Neural cell (in vitro differentiated cells): ENCODE data around the gene SMC1A.

Experiments
- EZH2 ChIP-seq: fragments of 200-600, 300-800 bp; shearing (Covaris generic), sonication (generic); IDR thresholded peaks from 2 replicates; pipeline ENCODE4 v1.6.1; 2014; ENCODE audit warnings: antibody characterized with exemption, low read length, borderline replicate concordance, mild to moderate bottlenecking; ENCODE audit not compliant: insufficient read depth, poor library complexity, severe bottlenecking
- POLR2AphosphoS5 ChIP-seq: IDR thresholded peaks from 2 replicates; pipeline ENCODE4 v1.6.1; 2012

GRCh38 chrX:53347948-53348347, 74.5 kb downstream of the SMC1A start:
- TF ChIP-seq EZH2, result no peak
- TF ChIP-seq POLR2AphosphoS5, result no peak
